Measurements from ENCODE around the gene OR2AK2. TPM values are rescaled to one million over a fixed set of nuclear protein-coding genes. Genes with fewer than 3 reads are reported as not detected.

Gene OR2AK2
- total RNA-seq, 1 experiment from 2014 or later, result not detected

DNA sequence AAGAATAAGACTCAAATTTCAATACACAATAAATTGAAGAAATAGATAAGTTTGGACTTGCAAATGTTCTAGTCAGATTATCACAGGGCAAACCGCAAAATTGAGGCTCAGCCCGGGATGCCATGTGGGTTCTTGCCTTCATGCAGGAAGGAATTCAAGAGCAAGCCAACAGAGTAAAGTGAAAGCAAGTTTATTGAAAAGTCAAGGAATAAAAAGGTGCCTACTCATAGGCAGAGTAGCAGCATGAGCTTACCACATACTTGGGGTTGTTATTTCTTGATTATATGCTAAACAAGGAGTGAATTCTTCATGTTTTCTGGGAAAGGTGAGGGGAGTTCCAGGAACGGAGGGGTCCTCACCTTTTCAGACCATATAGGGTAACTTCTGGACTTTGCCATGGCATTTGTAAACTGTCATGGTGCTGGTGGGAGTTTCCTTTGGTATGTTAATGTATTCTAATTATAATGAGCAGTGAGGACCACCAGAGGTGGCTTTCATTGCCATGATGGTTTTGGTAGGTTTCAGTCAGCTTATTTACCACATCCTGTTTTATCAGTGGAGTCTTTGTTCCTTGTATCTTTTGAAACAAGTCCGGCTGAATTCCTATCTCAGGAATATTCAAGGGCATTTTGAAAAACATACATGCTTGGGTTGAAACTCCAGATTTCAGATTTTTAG, 2.0 kb upstream of the OR2AK2 start:
- no peaks in the 10 kb centered on the region for H3K36me3 ChIP-seq (ENCODE audit: insufficient read depth, low read length, poor library complexity, severe bottlenecking)
- no peak overlapping the region for H3K27ac ChIP-seq (ENCODE audit: low read depth, low read length, poor library complexity, severe bottlenecking)
- no peak for DNase-seq (ENCODE audit: low spot score)
- BruUV-seq (replicated peaks), result no TSS peak
- H3K9me3 ChIP-seq (ENCODE audit: low read depth, low read length, poor library complexity, severe bottlenecking), result no peaks in the 10 kb centered on the region
- H3K4me1 ChIP-seq (ENCODE audit: insufficient read depth, low read length, poor library complexity, severe bottlenecking), result no peaks in the 10 kb centered on the region
- TF ChIP-seq, protein P1, sequence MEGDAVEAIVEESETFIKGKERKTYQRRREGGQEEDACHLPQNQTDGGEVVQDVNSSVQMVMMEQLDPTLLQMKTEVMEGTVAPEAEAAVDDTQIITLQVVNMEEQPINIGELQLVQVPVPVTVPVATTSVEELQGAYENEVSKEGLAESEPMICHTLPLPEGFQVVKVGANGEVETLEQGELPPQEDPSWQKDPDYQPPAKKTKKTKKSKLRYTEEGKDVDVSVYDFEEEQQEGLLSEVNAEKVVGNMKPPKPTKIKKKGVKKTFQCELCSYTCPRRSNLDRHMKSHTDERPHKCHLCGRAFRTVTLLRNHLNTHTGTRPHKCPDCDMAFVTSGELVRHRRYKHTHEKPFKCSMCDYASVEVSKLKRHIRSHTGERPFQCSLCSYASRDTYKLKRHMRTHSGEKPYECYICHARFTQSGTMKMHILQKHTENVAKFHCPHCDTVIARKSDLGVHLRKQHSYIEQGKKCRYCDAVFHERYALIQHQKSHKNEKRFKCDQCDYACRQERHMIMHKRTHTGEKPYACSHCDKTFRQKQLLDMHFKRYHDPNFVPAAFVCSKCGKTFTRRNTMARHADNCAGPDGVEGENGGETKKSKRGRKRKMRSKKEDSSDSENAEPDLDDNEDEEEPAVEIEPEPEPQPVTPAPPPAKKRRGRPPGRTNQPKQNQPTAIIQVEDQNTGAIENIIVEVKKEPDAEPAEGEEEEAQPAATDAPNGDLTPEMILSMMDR (conservative IDR thresholded peaks at IDR 0.05; ENCODE audit: low read depth, low read length), result no peak
- TF ChIP-seq EZH2 (IDR thresholded peaks at IDR 0.05; ENCODE audit: borderline replicate concordance, low read depth, low read length, poor library complexity, severe bottlenecking), result no peak
- CTCF ChIA-PET, result no interaction called here
- H3K27me3 ChIP-seq (replicated peaks; ENCODE audit: insufficient read depth, low read depth, low read length, poor library complexity), result no peaks in the 10 kb centered on the region
- POLR2A ChIA-PET (ENCODE audit: low non-redundant PET), result no interaction called here
- intact Hi-C loops (cut with micrococcal nuclease; ENCODE audit: unreplicated experiment), result no loop called here
- no peak overlapping the region for H3K4me3 ChIP-seq (ENCODE audit: low read depth, low read length, poor library complexity, severe bottlenecking)

DNA sequence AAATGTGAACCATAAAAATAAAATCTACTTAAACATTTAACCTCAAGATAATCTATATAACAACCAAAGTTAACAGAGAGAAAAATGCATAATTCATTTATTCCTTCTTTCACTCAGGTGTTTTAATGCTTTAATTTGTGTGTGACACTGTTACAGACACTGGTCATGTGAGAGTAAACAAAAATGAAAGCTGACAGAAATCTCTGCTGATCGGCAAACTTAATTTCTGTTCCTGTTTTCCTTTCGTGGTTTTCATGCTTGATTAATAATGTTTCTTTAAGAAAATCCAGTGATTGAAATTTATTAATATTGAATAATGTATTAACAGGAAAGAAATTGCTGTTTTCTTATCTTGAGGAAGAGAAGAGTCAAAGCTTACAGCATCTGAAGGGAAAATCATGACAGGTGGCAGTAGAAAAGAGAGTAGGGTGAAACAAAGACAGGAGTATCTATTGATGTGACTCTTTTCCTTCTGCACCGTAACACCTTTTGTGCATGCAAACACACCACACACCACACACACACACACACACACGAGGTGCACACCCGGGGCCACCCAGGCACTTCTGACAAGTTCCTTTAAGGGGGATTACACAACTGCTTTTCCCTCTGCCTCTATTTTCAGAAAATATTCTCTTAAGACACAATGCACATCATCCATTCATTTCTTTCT, 1.6 kb downstream of the OR2AK2 start:
- H3K4me3 ChIP-seq (ENCODE audit: low read depth, low read length, poor library complexity, severe bottlenecking), result no peak overlapping the region
- ChIA-PET CTCF (no interaction called here), POLR2A (ENCODE audit: low non-redundant PET) (no interaction called here)
- H3K36me3 ChIP-seq (ENCODE audit: insufficient read depth, low read length, poor library complexity, severe bottlenecking), result no peaks in the 10 kb centered on the region
- no peak overlapping the region for H3K27ac ChIP-seq (ENCODE audit: low read depth, low read length, poor library complexity, severe bottlenecking)
- no peaks in the 10 kb centered on the region for H3K27me3 ChIP-seq (replicated peaks; ENCODE audit: insufficient read depth, low read depth, low read length, poor library complexity)
- intact Hi-C loops (cut with micrococcal nuclease; ENCODE audit: unreplicated experiment), result no loop called here
- no peak for DNase-seq (ENCODE audit: low spot score)
- H3K4me1 ChIP-seq (ENCODE audit: insufficient read depth, low read length, poor library complexity, severe bottlenecking), result no peaks in the 10 kb centered on the region
- peaks cover 7% of the 10 kb centered on the region for H3K9me3 ChIP-seq (ENCODE audit: low read depth, low read length, poor library complexity, severe bottlenecking)
- TF ChIP-seq, protein P1 (conservative IDR thresholded peaks at IDR 0.05; ENCODE audit: low read depth, low read length), result no peak
- no peak for TF ChIP-seq EZH2 (IDR thresholded peaks at IDR 0.05; ENCODE audit: borderline replicate concordance, low read depth, low read length, poor library complexity, severe bottlenecking)
- BruUV-seq (replicated peaks), result no TSS peak

DNA sequence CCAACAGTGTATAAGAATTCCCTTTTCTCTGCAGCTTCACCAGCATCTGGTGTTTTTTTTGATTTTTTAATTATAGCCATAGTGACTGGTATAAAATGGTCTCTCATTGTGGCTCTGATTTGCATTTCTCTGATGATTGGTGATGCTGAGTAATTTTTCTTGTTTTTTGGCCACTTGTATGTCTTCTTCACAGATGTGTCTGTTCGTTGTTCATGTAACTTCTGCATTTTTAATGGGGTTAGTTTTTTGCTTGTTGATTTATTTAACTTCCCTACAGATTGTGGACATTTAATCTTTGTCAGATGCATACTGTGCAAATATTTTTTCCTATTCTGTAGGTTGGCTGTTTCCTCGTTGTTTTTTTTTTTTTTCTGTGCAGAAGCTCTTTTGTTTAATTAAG, 28.0 kb downstream of the OR2AK2 start:
- intact Hi-C loops (cut with micrococcal nuclease; ENCODE audit: unreplicated experiment), result no loop called here
- TF ChIP-seq EZH2 (IDR thresholded peaks at IDR 0.05; ENCODE audit: borderline replicate concordance, low read depth, low read length, poor library complexity, severe bottlenecking), result no peak
- TF ChIP-seq, protein P1 (conservative IDR thresholded peaks at IDR 0.05; ENCODE audit: low read depth, low read length), result no peak
- no peaks in the 10 kb centered on the region for H3K36me3 ChIP-seq (ENCODE audit: insufficient read depth, low read length, poor library complexity, severe bottlenecking)
- peaks cover 21% of the 10 kb centered on the region for H3K9me3 ChIP-seq (ENCODE audit: low read depth, low read length, poor library complexity, severe bottlenecking)
- ChIA-PET POLR2A (ENCODE audit: low non-redundant PET) (no interaction called here), CTCF (no interaction called here)
- no TSS peak for BruUV-seq (replicated peaks)
- H3K4me3 ChIP-seq (ENCODE audit: low read depth, low read length, poor library complexity, severe bottlenecking), result no peak overlapping the region
- H3K27ac ChIP-seq (ENCODE audit: low read depth, low read length, poor library complexity, severe bottlenecking), result no peak overlapping the region
- no peaks in the 10 kb centered on the region for H3K27me3 ChIP-seq (replicated peaks; ENCODE audit: insufficient read depth, low read depth, low read length, poor library complexity)
- H3K4me1 ChIP-seq (ENCODE audit: insufficient read depth, low read length, poor library complexity, severe bottlenecking), result no peaks in the 10 kb centered on the region
- DNase-seq (ENCODE audit: low spot score), result no peak

All from A673 (cell line).